Measurements from ENCODE around the gene COL5A2.

DNA sequence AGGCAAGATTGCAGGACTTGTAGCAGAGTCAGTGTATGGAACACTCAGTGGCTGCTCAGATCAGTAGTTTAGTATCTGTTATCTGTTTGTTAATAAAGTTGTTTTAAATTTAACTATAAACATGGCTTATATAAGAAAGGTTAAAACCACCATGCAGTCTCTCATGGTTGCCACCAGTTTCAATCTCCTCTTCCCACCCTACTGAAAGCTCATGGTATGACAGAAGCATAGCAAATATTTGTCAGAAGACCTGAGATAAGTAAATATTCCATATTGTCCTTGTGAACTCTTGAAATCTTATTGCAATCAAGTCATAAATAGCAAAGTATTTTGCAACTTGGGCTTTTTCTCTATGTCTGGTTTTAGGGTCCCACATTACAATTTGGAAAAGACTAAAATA, 2.1 kb upstream of the COL5A2 start:
- TF ChIP-seq, protein P1, sequence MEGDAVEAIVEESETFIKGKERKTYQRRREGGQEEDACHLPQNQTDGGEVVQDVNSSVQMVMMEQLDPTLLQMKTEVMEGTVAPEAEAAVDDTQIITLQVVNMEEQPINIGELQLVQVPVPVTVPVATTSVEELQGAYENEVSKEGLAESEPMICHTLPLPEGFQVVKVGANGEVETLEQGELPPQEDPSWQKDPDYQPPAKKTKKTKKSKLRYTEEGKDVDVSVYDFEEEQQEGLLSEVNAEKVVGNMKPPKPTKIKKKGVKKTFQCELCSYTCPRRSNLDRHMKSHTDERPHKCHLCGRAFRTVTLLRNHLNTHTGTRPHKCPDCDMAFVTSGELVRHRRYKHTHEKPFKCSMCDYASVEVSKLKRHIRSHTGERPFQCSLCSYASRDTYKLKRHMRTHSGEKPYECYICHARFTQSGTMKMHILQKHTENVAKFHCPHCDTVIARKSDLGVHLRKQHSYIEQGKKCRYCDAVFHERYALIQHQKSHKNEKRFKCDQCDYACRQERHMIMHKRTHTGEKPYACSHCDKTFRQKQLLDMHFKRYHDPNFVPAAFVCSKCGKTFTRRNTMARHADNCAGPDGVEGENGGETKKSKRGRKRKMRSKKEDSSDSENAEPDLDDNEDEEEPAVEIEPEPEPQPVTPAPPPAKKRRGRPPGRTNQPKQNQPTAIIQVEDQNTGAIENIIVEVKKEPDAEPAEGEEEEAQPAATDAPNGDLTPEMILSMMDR (IDR thresholded peaks at IDR 0.05), result no peak
- no peak for TF ChIP-seq POLR2A (IDR thresholded peaks at IDR 0.05)

Measured in heart left ventricle (tissue), 13 donors.